HG03575 (cell line): ENCODE measurements around the gene TMEM120B.
"Not testable (repeated sequence)": the region's sequence is repeated elsewhere in the genome, so short reads cannot be mapped to it uniquely, and the experiment has no call there.

Source experiments
- ATAC-seq: cut with Tn5 transposase; IDR thresholded peaks from one replicate; pipeline ENCODE4 v1.9.1; 2021; ENCODE audit not compliant: unreplicated experiment, insufficient number of reproducible peaks, low FRiP score; ENCODE audit errors: extremely low read depth

TMEM120B gene

GRCh38 chr12:121708313-121709063 is 4.1 kb upstream of the TMEM120B start:
- no peak for ATAC-seq

GRCh38 chr12:121709064-121709424 is 3.5 kb upstream of the TMEM120B start:
- ATAC-seq: not testable (repeated sequence)

- ATAC-seq: no peak
Observed at GRCh38 chr12:121709478-121709961, 3.0 kb upstream of the TMEM120B start.

- ATAC-seq: no peak
Observed at GRCh38 chr12:121711361-121712189, 977 bp upstream of the TMEM120B start.

- no peak for ATAC-seq
Observed at GRCh38 chr12:121712190-121712460, 427 bp upstream of the TMEM120B start.

GRCh38 chr12:121713257-121713777 is 765 bp downstream of the TMEM120B start:
- ATAC-seq: no peak

- ATAC-seq: no peak
Observed at GRCh38 chr12:121713793-121714192, 1.2 kb downstream of the TMEM120B start.

GRCh38 chr12:121715055-121715454 is 2.5 kb downstream of the TMEM120B start:
- not testable (repeated sequence) for ATAC-seq

- ATAC-seq: no peak
Observed at GRCh38 chr12:121715862-121716435, 3.4 kb downstream of the TMEM120B start.

GRCh38 chr12:121717041-121717699 is 4.6 kb downstream of the TMEM120B start:
- ATAC-seq: no peak

- no peak for ATAC-seq
Observed at GRCh38 chr12:121718653-121719239, 6.2 kb downstream of the TMEM120B start.

GRCh38 chr12:121719926-121720414 is 7.4 kb downstream of the TMEM120B start:
- no peak for ATAC-seq

- no peak for ATAC-seq
Observed at GRCh38 chr12:121720762-121721161, 8.2 kb downstream of the TMEM120B start.

GRCh38 chr12:121722511-121722910 is 10.0 kb downstream of the TMEM120B start:
- ATAC-seq: no peak

GRCh38 chr12:121723200-121723599 is 10.6 kb downstream of the TMEM120B start:
- no peak for ATAC-seq

GRCh38 chr12:121724925-121725324 is 12.4 kb downstream of the TMEM120B start:
- ATAC-seq: no peak

GRCh38 chr12:121725423-121725822 is 12.9 kb downstream of the TMEM120B start:
- no peak for ATAC-seq

GRCh38 chr12:121729021-121729420 is 16.5 kb downstream of the TMEM120B start:
- no peak for ATAC-seq

- ATAC-seq: no peak
Observed at GRCh38 chr12:121731473-121731872, 18.9 kb downstream of the TMEM120B start.
